ENCODE results near the gene TOP1. TPM values are rescaled to one million over a fixed set of nuclear protein-coding genes. Genes with fewer than 3 reads are reported as not detected.

Gene TOP1
- total and polyA plus RNA-seq, 2 experiments from 2014 or later = 21.5 to 21.7 TPM

DNA sequence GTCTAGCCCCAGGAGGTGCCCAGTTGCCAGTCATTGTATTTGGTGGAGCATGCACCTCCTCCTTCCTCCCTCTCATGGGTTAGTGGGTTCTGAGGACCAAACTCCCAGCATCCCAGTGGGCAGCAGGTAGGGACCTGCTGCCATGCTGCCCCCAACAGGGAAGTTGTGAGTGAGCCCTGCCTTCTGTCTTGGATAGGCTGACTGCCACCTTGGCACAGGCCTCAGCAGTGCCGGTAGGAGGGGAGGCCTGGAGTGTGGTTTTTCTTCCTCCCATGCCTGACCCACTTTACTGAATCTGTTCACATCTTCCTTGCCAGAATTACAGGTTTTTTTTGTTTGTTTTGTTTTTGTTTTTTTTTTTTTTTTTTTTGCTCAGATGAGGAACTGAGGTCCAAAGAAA, 133.3 kb downstream of the TOP1 start:
- H3K9me3 ChIP-seq (ENCODE audit: low read depth) = no peaks in the 10 kb centered on the region
- no peak overlapping the region for H3K27ac ChIP-seq
- H3K36me3 ChIP-seq = peaks cover 37% of the 10 kb centered on the region
- TF ChIP-seq, protein P1, sequence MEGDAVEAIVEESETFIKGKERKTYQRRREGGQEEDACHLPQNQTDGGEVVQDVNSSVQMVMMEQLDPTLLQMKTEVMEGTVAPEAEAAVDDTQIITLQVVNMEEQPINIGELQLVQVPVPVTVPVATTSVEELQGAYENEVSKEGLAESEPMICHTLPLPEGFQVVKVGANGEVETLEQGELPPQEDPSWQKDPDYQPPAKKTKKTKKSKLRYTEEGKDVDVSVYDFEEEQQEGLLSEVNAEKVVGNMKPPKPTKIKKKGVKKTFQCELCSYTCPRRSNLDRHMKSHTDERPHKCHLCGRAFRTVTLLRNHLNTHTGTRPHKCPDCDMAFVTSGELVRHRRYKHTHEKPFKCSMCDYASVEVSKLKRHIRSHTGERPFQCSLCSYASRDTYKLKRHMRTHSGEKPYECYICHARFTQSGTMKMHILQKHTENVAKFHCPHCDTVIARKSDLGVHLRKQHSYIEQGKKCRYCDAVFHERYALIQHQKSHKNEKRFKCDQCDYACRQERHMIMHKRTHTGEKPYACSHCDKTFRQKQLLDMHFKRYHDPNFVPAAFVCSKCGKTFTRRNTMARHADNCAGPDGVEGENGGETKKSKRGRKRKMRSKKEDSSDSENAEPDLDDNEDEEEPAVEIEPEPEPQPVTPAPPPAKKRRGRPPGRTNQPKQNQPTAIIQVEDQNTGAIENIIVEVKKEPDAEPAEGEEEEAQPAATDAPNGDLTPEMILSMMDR (IDR thresholded peaks at IDR 0.05; ENCODE audit: low read depth, low read length) = no peak
- H3K27me3 ChIP-seq = no peaks in the 10 kb centered on the region
- no peak for DNase-seq (ENCODE audit: low read depth in 1 of 2, low spot score in 1 of 2)
- no peak overlapping the region for H3K4me3 ChIP-seq
- H3K4me1 ChIP-seq (ENCODE audit: low read depth) = no peaks in the 10 kb centered on the region

- no peak overlapping the region for H3K27ac ChIP-seq
- no peak for DNase-seq (ENCODE audit: low read depth in 1 of 2, low spot score in 1 of 2)
- peaks cover 42% of the 10 kb centered on the region for H3K36me3 ChIP-seq
- H3K27me3 ChIP-seq = no peaks in the 10 kb centered on the region
- H3K9me3 ChIP-seq (ENCODE audit: low read depth) = no peaks in the 10 kb centered on the region
- TF ChIP-seq, protein P1 (IDR thresholded peaks at IDR 0.05; ENCODE audit: low read depth, low read length) = no peak
- no peak overlapping the region for H3K4me3 ChIP-seq
- no peaks in the 10 kb centered on the region for H3K4me1 ChIP-seq (ENCODE audit: low read depth)
Measured at GRCh38 chr20:41162396-41162795, 133.8 kb downstream of the TOP1 start.

DNA sequence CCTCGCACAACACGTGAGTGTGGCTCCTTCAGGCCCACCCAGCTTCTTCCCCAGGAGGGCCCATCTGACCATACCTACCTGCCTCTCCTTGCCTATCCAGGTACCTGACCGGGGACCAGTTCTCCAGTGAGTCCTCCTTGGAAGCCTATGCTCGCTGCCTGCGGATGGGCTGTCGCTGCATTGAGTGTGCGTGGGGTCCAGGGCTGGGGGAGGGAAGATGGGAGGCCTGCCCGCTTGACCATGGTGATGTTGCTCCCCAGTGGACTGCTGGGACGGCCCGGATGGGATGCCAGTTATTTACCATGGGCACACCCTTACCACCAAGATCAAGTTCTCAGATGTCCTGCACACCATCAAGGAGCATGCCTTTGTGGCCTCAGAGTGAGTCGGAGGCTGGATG, 135.2 kb downstream of the TOP1 start:
- no peaks in the 10 kb centered on the region for H3K4me1 ChIP-seq (ENCODE audit: low read depth)
- no peak for DNase-seq (ENCODE audit: low read depth in 1 of 2, low spot score in 1 of 2)
- H3K27ac ChIP-seq = no peak overlapping the region
- H3K36me3 ChIP-seq = peaks cover 50% of the 10 kb centered on the region
- H3K27me3 ChIP-seq = no peaks in the 10 kb centered on the region
- TF ChIP-seq, protein P1 (IDR thresholded peaks at IDR 0.05; ENCODE audit: low read depth, low read length) = no peak
- no peak overlapping the region for H3K4me3 ChIP-seq
- H3K9me3 ChIP-seq (ENCODE audit: low read depth) = no peaks in the 10 kb centered on the region

- TF ChIP-seq, protein P1 (IDR thresholded peaks at IDR 0.05; ENCODE audit: low read depth, low read length) = no peak
- Histone ChIP-seq H3K9me3 (ENCODE audit: low read depth) (no peaks in the 10 kb centered on the region), H3K4me3 (no peak overlapping the region), H3K27me3 (no peaks in the 10 kb centered on the region), H3K27ac (no peak overlapping the region), H3K36me3 (peaks cover 58% of the 10 kb centered on the region), H3K4me1 (ENCODE audit: low read depth) (no peaks in the 10 kb centered on the region)
- no peak for DNase-seq (ENCODE audit: low read depth in 1 of 2, low spot score in 1 of 2)
Measured at GRCh38 chr20:41165001-41165882, 136.6 kb downstream of the TOP1 start.

DNA sequence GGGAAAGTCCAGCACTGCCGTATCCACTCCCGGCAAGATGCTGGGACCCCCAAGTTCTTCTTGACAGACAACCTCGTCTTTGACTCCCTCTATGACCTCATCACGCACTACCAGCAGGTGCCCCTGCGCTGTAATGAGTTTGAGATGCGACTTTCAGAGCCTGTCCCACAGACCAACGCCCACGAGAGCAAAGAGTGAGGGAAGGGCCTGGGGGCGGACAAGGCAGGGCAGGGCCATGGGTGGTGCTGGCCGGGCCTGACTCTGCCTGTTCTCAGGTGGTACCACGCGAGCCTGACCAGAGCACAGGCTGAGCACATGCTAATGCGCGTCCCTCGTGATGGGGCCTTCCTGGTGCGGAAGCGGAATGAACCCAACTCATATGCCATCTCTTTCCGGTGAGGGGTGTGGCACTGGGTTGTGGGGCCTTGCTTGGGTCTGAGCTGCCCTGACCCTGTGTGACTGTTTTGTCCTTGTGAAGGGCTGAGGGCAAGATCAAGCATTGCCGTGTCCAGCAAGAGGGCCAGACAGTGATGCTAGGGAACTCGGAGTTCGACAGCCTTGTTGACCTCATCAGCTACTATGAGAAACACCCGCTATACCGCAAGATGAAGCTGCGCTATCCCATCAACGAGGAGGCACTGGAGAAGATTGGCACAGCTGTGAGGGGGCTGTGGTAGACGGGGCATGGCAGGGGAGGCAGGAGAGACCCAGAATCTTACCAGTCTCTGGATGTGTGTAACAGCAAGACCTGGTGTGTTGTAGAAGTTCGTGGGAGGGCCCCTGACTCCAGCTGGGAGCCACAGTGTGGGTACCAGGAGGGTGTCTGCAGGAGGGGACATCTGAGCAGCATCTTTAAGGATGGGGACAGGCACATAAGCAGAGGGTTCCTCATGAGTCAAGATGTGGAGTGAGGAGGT, 137.8 kb downstream of the TOP1 start:
- peaks cover 68% of the 10 kb centered on the region for H3K36me3 ChIP-seq
- H3K4me3 ChIP-seq = no peak overlapping the region
- H3K9me3 ChIP-seq (ENCODE audit: low read depth) = no peaks in the 10 kb centered on the region
- TF ChIP-seq, protein P1 (IDR thresholded peaks at IDR 0.05; ENCODE audit: low read depth, low read length) = no peak
- H3K4me1 ChIP-seq (ENCODE audit: low read depth) = no peaks in the 10 kb centered on the region
- no peak overlapping the region for H3K27ac ChIP-seq
- no peak for DNase-seq (ENCODE audit: low read depth in 1 of 2, low spot score in 1 of 2)
- H3K27me3 ChIP-seq = no peaks in the 10 kb centered on the region

All from cardiac muscle cell (in vitro differentiated cells and primary cell).